HEK293 (cell line): ENCODE data around the gene TDRD3.

Experiments used
- SP2 ChIP-seq: fragments of 450-650 bp; formaldehyde crosslinking; IDR thresholded peaks from 2 replicates; pipeline ENCODE4 v1.5.1; 2016; ENCODE audit warnings: missing biosample characterization, missing genetic modification characterization
- YY1 ChIP-seq: fragments of 450-650 bp; formaldehyde crosslinking; IDR thresholded peaks from 2 replicates; pipeline ENCODE4 v1.5.1; 2018; ENCODE audit warnings: missing biosample characterization, missing genetic modification characterization
- ZNF274 ChIP-seq, 2 experiments: fragments of 200-500 bp in 1 of 2; fragments of 450-650 bp in 1 of 2; sonication (Bioruptor generic) in 1 of 2; formaldehyde crosslinking in 1 of 2; IDR thresholded peaks; 2 replicates each; pipeline versions ENCODE4 v1.5.1 to v1.6.1; 2014 to 2016; ENCODE audit warnings: borderline replicate concordance in 1 of 2, inconsistent platforms in 1 of 2, low read length in 1 of 2, missing biosample characterization in 1 of 2, missing genetic modification characterization in 1 of 2
- ZNF654 ChIP-seq: fragments of 450-650 bp; formaldehyde crosslinking; IDR thresholded peaks from 2 replicates; pipeline ENCODE4 v1.5.1; 2016; ENCODE audit warnings: low read depth, missing biosample characterization, missing genetic modification characterization
- TF ChIP-seq, protein P1 (sequence below): fragments of 450-650 bp; formaldehyde crosslinking; IDR thresholded peaks from 2 replicates; pipeline ENCODE4 v1.5.1; 2016; ENCODE audit warnings: missing biosample characterization, missing genetic modification characterization

GRCh38 chr13:60572003-60572798 lies 175.2 kb downstream of the TDRD3 start:
- TF ChIP-seq ZNF654 (tag by site-specific recombination) (no peak), SP2 (tag by site-specific recombination) (no peak), YY1 (tag by site-specific recombination) (no peak), ZNF274 (IDR thresholded peaks at IDR 0.05; ENCODE audit: low read length) (no peak), ZNF274 (tag by site-specific recombination; IDR thresholded peaks at IDR 0.05; ENCODE audit: borderline replicate concordance) (no peak)
- TF ChIP-seq, protein P1, sequence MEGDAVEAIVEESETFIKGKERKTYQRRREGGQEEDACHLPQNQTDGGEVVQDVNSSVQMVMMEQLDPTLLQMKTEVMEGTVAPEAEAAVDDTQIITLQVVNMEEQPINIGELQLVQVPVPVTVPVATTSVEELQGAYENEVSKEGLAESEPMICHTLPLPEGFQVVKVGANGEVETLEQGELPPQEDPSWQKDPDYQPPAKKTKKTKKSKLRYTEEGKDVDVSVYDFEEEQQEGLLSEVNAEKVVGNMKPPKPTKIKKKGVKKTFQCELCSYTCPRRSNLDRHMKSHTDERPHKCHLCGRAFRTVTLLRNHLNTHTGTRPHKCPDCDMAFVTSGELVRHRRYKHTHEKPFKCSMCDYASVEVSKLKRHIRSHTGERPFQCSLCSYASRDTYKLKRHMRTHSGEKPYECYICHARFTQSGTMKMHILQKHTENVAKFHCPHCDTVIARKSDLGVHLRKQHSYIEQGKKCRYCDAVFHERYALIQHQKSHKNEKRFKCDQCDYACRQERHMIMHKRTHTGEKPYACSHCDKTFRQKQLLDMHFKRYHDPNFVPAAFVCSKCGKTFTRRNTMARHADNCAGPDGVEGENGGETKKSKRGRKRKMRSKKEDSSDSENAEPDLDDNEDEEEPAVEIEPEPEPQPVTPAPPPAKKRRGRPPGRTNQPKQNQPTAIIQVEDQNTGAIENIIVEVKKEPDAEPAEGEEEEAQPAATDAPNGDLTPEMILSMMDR (tag by site-specific recombination), result no peak
